Left lung (tissue), 8 donors: ENCODE measurements around the gene KDM5B. TPM values are rescaled to one million over a fixed set of nuclear protein-coding genes. Genes with fewer than 3 reads are reported as not detected.

Experiments
- polyA plus RNA-seq, 6 donors: library from polyadenylated mRNA; unstranded; fragments of 120-200 nt; gene quantifications; one replicate each; pipeline ENCODE4 v1.2.1, GENCODE V29; 2013; ENCODE audit not compliant: insufficient read length in 6 of 6
- total RNA-seq, 2 donors: library from RNA; stranded (reverse); fragmentation: NEBNext Ultra II Directional; extraction: Animal tissue kit (Norgen Biotek cat#: 25700); gene quantifications; one replicate each; pipeline ENCODE4 v1.2.1, GENCODE V29; 2021
- donor health status: DM: no; HTN: yes; CAD: no.
- donor health status: DM: no; HTN: no; CAD: no.

The KDM5B gene
- total and polyA plus RNA-seq, 8 donors: 46.4 to 124 (median 105) TPM

Other genes starting within 250 kb of the KDM5B start
- 1 to 10 TPM in 1 of 2 donors, not detected in 1; 1.1 TPM for gene SYT2, start 98.0 kb downstream of the KDM5B start, total RNA-seq
- gene SYT2, start 98.0 kb downstream of the KDM5B start, polyA plus RNA-seq: 1 to 10 TPM; 2.3 to 5.4 (median 3.0) TPM
- gene PCAT6, start 2.5 kb upstream of the KDM5B start, total RNA-seq: 1 to 10 TPM; 1.1 to 2.4 TPM
- gene PCAT6, start 2.5 kb upstream of the KDM5B start, polyA plus RNA-seq: 1 to 10 TPM; 1.2 to 3.8 (median 2.5) TPM
- 10 to 100 TPM; 11.0 to 15.5 TPM for gene RABIF, start 80.7 kb upstream of the KDM5B start, total RNA-seq
- 10 to 100 TPM in 1 of 6 donors, 1 to 10 TPM in 5; 8.1 to 10.3 (median 8.7) TPM for gene RABIF, start 80.7 kb upstream of the KDM5B start, polyA plus RNA-seq
- 10 to 100 TPM; 26.6 to 29.7 TPM for gene KLHL12, start 118.8 kb upstream of the KDM5B start, total RNA-seq
- 10 to 100 TPM; 34.0 to 40.0 (median 35.8) TPM for gene KLHL12, start 118.8 kb upstream of the KDM5B start, polyA plus RNA-seq
- 100 to 1,000 TPM; 130 to 138 TPM for gene ADIPOR1, start 149.9 kb upstream of the KDM5B start, total RNA-seq
- 10 to 100 TPM; 63.2 to 72.0 (median 65.8) TPM for gene ADIPOR1, start 149.9 kb upstream of the KDM5B start, polyA plus RNA-seq
- gene CYB5R1, start 158.8 kb upstream of the KDM5B start, total RNA-seq: 10 to 100 TPM; 79.0 to 99.5 TPM
- 10 to 100 TPM; 31.3 to 37.5 (median 34.4) TPM for gene CYB5R1, start 158.8 kb upstream of the KDM5B start, polyA plus RNA-seq
- 10 to 100 TPM; 54.0 to 70.9 TPM for gene TMEM183A, start 199.0 kb upstream of the KDM5B start, total RNA-seq
- gene TMEM183A, start 199.0 kb upstream of the KDM5B start, polyA plus RNA-seq: 10 to 100 TPM; 60.3 to 74.2 (median 68.8) TPM
- gene PPFIA4, start 218.1 kb upstream of the KDM5B start, total RNA-seq: 1 to 10 TPM; 1.3 to 2.1 TPM
- gene PPFIA4, start 218.1 kb upstream of the KDM5B start, polyA plus RNA-seq: 1 to 10 TPM; 2.6 to 5.1 (median 3.6) TPM